GM19351 (cell line): ENCODE data around the gene IKZF3.

Experiments
- ATAC-seq: cut with Tn5 transposase; IDR thresholded peaks from one replicate; pipeline ENCODE4 v1.9.1; 2021; ENCODE audit warnings: mild to moderate bottlenecking, moderate library complexity; ENCODE audit not compliant: unreplicated experiment

Gene IKZF3

DNA sequence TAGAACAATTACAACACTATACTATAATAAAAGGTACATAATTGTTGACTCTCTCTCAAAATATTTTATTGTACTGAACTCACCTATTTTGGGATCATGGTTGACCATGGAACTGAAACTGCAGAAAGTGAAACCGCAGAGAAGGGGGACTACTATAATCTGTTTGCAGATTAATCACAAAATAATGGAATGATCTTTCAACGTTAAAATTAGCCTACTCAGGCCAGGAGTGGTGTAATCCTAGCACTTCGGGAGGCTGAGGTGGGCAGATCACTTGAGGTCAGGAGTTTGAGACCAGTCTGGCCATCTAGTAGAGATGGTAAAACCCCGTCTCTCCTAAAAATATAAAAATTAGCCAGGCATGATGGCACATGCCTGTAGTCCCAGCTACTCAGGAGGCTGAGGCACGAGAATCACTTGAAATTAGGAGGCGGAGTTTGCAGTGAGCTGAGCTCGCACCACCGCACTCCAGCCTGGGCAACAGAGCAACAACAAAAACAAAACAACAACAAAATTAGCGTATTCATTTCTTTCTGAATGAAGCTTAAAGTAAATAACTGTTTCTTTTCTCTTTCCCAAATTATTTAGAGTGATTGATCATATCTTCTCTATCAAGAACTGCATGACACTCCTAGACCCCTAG lies 45.6 kb downstream of the IKZF3 start:
- no peak for ATAC-seq

DNA sequence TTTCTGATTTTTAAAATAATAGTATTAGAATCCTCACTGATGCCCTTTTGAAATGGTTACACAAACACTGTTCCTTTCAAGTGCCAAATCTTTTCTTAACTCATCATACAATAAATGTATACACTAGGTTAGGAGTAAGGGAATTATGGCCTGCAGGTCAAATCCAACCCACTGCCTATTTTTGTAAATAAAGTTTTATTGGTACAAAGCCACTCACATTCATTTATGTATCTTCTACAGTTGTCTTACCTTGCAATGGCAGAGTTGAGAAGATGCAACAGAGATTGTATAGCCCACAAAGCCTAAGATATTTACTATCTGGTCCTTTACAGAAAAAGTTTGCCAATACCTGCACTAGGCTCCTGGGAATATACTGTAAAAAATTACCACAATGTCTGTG lies 47.8 kb downstream of the IKZF3 start:
- no peak for ATAC-seq

DNA sequence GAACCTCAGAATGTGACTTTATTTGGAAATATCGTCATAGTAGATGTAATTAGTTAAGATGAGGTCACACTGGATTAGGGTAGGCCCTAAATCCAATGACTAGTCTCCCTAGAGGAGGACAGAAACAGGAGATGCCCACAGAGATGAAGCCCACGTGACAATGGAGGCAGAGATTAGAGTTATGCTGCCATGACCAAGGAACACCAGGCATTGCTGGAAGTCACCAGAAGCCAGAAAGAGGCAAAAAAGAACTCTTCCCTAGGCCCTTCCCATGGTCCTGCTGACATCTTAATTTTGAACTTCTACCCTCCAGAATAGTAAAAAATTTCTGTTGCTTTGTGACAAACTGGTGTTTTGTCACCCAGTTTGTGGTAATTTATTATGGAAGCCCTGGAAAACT lies 49.6 kb downstream of the IKZF3 start:
- no peak for ATAC-seq

DNA sequence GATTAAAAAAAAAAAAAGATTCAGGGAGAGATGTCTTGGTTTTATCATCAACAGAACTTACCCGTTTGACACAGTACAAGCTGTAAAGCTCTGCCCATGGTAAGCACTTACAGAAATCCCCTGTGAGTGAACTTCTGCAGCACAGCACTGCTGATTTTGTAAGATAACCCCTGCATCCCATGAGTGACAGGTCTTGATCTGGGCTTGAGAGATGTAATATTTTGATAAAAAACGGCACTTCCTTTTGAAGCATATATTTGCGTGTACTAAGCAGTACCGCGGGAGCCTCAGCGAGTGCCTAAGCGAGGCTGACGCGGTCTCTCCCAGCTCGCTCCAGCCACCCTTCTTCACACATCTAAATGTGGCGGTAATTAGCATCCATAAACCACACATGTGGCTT lies 50.5 kb downstream of the IKZF3 start:
- no peak for ATAC-seq

DNA sequence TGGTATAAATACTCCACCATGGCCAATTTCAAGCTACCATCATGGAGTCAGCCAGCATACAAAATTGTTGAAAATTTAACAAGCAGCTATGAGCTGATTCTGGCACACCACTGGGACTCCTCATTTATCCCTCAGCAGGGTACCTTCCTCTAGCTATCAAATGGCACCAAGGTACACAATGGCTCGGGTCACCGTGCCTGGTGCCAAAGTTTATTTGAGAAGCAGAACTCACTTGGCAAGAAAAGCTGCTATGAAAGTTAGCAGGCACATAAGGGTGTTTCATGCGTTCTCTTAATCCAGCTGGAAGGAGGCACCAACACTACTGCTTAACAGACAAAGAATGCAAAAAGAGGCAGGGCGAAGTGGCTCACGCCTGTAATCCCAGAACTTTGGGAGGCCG lies 51.6 kb downstream of the IKZF3 start:
- ATAC-seq = no peak

DNA sequence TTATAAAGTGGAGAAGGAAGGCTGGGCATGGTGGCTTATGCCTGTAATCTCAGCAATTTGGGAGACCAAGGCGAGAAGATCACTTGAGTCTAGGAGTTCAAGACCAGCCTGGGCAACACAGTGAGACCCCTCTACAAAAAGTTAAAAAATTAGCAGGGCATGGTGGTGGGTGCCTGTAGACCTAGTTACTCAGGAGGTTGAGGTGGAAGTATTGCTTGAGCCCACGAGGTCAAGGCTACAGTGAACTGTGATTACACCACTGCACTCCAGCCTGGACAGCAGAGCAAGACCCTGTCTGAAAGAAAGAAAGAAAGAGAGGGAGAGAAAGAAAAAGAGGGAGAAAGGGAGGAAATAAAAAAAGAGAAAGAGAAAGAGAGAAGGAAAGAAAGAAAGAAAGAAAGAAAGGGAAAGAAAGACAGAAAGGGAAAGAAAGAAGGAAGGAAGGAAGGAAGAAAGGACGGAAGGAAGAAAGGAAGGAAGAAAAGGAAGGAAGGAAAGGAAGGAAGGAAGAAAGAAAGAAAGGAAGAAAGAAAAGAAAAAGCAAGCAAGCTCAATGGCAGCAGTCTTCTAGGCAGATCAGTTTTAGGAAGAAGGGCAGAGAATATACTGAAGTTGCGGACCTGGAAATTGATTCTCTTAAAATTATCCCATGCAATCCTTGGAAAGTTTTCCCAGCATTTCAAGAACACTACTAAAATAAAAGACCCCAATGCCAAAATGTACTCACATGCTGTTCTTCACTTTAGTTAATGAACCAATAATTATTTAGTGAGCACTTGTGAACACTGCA lies 53.0 kb downstream of the IKZF3 start:
- no peak for ATAC-seq

DNA sequence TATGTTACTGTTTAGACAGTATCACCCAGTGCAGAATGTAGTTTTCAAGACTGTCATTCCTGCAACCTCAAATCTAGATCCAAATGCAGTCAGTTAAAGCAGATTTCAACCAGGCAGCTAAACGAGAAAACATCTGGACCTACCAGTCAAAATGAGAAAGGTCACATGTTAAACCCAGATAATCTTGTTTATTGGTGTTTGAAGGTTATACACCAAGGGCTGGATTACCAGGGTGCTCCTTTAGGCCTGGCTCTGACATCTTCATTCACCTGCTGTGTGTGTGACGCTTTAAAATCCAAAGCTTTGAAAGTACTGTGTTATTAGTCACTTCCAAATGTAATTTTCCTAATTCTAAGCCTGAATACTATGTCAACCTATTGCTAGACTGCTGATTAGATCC lies 54.9 kb downstream of the IKZF3 start:
- ATAC-seq = no peak

DNA sequence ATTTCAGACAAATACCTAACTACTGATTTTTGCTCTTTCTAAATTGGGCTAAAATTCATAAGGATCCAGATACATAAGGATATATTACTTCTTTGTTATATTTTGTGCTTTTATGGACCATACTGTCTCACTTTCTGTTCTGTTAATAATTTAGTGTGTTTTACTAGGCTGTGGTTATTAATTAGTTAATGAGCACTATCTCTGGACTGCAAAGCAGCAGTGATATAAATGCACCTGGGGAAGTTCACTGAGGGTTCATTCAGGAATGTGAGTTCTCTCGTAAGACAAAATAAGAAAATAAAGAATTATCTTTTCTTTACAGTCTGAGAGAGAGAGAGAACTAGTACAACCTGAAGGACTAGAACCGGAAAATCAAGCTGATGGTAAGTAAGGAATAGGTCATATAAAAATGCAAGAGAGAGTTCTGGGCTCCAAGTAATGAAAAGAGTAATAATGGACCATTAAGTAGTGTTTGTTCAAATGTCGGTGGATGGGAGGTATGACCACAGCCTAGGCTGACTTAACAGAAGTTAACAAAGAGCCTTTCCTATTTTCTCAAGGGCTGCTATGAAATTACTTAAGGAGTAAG lies 55.6 kb downstream of the IKZF3 start:
- no peak for ATAC-seq

DNA sequence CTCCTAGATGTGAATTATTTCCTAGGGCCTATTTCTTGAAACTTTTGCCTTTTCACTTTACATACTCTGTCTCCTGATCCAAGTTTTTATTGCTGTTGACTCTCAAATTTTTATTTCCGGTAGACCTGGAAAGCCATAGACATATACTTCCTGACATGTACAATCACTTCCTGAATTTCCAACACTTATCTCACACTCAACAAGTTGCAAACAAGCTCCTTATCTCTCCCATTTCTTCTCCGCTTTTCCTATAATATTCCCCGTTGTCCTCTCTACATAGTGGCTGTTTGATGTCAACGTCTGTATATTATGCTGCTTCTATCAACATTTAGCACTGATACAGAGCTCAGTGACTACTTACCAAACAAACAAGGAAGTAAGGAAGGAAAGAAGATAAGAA lies 59.3 kb downstream of the IKZF3 start:
- no peak for ATAC-seq

DNA sequence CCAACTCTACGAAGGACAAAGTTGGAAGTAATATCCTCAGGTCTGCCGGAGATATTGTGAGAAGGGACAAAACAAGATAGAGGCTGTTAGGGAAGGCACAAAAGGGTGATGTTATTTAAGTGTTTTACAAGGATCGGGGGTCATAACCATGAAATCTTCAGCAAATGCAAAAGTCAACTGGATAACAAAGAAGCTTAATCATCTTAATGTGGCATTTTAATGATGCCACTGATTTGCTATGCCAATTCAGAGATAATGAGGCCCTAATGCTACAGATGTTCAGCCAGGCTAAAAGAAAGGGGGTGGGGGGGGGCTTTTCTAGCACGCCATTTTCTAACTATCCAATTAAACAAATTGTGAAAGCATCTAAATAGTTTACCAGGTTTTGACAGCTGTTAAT lies 63.1 kb downstream of the IKZF3 start:
- no peak for ATAC-seq

DNA sequence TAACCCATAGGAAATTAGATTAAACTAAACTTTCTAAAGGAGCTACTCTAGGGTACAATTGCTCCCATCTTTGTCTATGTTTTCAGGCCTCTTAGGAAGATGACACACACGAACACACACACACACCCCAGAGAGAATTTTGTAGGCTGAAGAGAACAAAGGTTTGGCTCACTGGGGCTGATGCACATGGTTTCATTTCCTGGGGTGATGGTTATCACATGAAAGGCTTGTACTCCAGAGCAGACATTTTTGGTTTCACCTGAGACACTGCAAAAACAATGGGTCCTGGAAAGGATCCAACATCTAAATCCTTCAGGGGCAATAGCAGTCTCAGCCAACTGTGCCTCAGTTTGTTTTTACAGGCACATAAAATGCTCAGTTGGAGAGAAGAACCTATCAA lies 63.6 kb downstream of the IKZF3 start:
- ATAC-seq = no peak

DNA sequence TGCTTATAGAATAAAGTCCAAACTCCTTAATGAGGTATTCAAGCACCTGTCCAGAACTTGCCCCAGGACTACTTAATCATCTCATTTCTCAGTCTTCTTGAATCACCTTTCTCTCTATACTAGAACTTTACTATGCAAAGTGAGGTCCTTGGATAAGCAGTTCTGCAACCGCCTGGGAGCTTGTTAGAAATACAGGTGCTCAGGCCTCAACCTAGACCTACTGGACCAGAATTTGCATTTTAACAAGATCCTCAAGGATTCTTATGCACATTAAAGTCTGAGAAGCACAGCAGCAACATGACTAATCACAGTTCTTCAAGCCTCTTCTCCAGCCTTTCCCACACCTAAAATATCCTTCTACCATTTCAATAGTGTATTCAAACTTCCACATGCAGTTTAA lies 64.7 kb downstream of the IKZF3 start:
- ATAC-seq = no peak

DNA sequence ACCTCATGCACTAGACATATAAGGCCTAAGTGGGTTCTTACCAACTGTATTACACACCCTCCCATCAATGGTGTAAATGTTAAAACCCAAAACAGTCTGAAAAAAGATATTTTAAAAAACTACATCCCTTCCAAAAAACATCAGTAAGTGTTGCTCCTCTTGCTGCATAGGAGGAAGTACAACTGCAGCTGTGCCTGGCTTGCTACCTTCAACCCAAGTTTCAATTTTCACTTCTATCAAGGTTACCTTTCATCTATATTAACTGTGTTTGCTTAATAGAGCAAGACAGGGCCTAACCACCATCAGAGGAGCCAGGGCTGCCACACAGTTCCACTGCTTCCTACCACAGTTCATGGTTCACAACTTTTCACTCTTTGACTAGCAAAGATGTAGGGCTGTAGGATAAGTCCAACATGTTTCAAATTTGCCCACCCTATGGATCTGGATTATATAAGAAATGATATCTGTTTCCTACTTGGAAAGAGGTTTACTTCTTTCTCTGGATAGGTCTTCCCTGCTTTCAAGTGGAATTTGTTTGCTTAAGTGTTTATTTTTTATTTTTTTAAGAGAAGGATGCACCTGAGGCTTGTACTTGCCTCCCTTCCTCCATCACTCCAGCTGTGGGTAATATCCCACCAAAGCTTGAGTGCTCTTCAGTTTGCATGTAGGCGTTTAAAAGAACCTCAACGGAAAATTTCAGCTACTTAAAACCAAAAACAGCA lies 69.7 kb downstream of the IKZF3 start:
- ATAC-seq = peak; percentile 90

DNA sequence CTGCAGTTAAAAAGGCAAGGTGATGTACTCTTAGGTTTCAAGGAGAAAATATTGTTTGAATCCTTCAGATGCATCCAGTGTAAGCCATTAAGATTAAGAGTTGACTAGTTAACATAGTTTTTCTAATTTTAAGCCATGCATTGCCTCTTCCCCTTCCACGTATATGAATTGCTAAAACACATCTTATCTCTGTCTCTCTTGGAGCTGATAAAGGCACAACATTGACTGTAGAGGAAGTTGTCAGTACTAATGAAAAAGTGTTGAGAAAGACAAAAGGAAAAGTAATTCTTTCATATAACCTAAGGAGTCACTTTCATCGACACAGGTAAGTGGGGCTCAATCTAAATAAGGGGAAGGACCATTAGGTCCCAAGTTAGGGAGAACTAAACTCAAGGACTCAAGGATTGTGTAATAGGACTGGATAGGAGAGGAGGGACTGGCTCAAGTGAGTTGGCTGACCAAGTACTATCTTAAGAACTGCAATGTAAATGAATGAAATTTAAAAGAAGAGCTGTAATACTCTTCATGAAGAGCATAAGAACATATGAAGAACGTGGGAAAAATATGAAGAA lies 70.7 kb downstream of the IKZF3 start:
- ATAC-seq = no peak

DNA sequence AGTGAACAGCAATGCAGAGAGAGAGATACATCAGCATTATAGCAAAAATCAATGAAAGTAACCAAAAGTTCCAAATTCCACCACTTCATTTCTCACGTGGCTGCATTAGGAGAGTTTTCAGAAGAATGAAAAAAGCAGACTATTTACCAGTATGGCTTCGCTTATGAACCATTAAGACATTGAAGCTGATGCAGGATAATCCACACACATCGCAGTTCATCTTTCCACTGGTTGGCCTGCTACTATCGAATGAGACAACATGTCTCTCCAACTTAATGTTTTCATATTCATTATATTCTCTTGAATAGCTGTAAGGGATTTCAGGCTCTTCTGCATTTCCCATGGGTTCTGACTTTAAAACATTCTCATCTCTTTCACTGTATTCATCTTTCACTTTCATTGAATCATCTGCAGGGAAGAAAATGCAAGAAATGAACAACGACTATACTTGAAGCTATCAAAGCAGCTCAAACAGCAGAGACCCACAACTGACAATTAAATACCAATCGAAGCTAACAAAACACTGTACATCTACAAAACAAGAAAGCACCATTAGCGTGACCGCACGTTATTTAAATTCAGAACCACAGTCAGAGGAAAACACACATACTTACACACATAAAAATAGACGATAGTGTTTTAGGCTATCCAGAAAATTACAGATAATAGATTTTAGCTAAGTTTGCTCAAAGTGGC lies 71.4 kb downstream of the IKZF3 start:
- no peak for ATAC-seq

DNA sequence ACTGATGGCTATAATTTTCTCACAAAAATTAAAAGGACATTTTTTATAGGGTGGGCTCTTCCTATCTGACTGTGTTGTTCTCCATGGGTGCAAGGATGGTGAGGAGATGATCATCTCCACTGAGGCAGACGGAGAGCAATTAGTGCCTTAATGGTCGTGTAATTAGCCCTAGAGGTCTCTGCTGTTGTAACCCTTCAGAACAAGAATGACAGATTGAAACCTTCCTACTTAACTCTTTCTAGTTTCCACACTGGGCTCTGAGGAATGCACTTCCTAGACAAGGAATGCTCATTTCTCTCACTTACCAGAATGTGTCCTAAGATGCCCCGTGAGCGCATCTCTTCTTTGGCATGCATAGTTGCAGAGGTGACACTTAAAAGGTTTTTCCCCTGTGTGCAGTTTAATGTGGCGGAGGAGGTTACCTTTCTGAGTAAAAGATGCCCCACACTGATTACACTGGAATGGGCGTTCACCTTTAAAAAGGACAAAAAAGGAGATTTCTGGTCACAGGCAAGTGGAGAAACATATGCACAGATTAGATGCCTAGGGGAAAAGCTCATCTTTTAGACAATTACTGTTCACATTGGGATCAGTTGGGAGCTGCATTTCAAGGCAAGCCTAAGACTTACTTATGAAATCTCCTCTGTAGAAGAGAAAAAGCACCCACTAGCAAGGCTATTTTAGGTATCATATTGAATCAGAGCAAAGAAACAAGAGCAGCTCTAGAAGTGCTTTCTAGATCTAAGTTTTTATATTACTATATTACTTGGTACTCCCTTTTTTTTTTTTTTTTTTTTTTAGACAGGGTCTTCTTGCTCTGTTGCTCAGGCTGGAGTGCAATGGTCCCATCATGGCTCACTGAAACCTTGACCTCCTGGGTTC lies 72.8 kb downstream of the IKZF3 start:
- no peak for ATAC-seq

DNA sequence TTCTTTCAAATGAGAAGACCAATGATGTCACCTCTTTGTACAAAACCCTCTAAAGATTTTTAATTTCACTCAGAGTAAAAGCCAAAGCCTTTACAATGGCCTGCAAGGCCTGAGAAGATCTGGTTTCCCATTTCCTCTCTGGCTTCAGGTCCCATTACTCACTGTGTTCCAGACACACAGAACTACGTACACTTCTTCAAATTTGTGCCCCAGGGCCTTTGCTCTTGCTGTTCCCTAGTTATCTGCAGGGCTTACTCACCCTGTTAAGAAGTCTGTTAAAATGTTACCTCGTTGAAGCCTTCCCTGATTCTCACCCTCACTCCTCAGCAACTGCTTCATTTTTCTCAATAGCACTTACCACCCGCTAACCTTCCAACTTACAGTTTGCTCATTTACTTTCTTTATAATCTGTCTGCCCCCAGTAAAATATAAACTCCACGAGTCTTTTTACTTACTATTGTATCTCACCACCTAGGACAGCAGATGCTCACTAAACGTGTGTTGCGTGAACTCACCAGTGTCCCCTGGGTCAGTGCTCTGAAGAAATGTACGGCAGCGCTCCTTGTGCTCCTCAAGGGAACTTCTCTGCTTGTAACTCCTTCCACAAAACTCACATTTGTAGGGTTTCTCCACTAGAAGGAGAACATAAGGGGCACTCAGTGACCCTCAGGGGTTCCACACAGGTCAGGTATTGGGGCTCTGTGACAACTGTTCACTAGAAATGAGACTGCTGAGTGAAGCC lies 76.2 kb downstream of the IKZF3 start:
- ATAC-seq = no peak

DNA sequence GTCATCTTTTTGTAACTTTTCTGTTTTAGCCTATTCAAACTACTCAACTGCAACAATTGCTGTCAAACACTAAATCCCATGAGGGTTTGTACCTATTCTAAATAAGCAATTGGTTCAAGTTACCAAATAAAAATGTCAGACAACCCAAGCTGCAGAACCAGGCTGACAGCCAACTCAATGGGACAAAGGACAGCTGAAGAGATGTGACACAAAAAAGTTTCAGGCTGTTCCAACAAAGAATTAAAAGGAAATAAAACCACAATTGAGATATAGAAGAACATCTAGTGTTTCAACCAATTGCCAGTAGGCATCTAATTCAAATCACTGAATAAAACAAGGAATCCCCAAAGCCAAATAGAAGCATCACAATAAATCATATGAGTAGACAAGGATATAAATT lies 77.1 kb downstream of the IKZF3 start:
- no peak for ATAC-seq

DNA sequence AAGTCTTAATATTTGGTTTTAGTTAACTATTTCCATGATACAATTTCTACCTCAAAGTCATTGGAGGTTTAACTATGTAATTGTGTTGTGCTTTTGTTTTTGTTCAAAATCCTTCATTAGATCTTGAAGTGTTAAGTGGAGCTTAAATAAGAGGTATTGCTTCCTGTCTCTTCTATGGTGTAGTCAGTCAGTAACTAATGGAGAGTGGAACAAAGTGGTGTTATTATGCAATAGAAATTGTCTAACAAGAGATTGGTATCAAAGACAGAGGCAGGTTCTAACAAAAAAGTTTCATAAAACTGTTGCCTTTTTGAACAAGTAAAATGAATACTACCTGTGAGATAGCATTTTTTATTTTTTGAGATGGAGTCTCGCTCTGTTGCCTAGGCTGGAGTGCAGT lies 81.1 kb downstream of the IKZF3 start:
- ATAC-seq = no peak
